GM12875 (cell line): ENCODE data around the gene CXCL14.

ENCODE experiments used
- H3K4me3 ChIP-seq: one replicate; pipeline ENCODE4 v1.5.1; 2011; ENCODE audit warnings: low read depth, low read length, control low read depth
- CTCF ChIP-seq: IDR thresholded peaks from 2 replicates; pipeline ENCODE4 v1.5.1; 2011; ENCODE audit warnings: low read depth, mild to moderate bottlenecking, control low read depth, inconsistent platforms, low read length, moderate library complexity, borderline replicate concordance; ENCODE audit not compliant: insufficient read depth

Gene CXCL14

DNA sequence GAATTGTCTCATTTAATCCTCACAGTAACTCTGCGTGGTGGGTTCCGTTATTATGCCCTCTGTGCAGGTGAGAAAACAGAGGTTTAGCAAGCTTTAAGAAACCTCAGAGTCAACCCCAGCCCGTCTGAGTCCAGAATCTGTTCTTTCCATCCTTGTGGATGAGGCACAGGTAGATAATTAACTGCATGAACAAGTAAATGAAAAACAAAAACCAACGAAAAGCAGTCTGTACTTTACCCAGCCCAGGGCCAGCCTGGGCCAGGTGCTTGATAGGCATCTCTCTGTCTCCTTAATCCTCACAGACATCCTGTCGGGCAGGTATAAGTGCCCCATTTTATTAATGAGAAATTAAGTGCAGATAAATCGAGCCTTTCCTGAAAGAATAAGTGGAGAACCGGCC is 25.3 kb upstream of the CXCL14 start:
- no peak overlapping the region for H3K4me3 ChIP-seq
- TF ChIP-seq CTCF: no peak

- no peak for TF ChIP-seq CTCF
- H3K4me3 ChIP-seq: no peak overlapping the region
These were observed 24.3 kb upstream of the CXCL14 start for GRCh38 chr5:135602882-135603721.

DNA sequence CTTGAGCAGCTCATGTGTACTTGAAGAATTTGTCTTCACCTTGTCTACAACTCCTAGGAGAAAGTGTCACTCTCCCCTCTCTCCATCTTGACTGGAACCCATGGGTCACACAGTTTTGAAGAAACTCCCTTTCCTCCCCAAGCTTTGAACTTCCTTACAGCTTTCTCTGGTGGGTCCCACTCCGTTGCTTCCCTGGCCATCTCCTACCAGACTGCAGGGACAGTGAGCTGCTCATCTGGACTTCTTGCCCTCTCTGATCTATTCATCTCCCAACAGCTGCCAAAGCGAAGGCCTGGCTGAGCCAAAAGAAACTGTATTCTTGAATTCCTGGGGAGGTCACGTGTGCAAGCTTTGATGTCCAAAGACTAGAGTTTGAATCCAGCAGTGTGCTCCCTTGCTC is 22.7 kb upstream of the CXCL14 start:
- no peak for TF ChIP-seq CTCF
- no peak overlapping the region for H3K4me3 ChIP-seq

GRCh38 chr5:135600971-135601381 is 22.2 kb upstream of the CXCL14 start:
- TF ChIP-seq CTCF: no peak
- H3K4me3 ChIP-seq: no peak overlapping the region

- H3K4me3 ChIP-seq: no peak overlapping the region
- TF ChIP-seq CTCF: no peak
These were observed 21.4 kb upstream of the CXCL14 start for GRCh38 chr5:135600152-135600570.

DNA sequence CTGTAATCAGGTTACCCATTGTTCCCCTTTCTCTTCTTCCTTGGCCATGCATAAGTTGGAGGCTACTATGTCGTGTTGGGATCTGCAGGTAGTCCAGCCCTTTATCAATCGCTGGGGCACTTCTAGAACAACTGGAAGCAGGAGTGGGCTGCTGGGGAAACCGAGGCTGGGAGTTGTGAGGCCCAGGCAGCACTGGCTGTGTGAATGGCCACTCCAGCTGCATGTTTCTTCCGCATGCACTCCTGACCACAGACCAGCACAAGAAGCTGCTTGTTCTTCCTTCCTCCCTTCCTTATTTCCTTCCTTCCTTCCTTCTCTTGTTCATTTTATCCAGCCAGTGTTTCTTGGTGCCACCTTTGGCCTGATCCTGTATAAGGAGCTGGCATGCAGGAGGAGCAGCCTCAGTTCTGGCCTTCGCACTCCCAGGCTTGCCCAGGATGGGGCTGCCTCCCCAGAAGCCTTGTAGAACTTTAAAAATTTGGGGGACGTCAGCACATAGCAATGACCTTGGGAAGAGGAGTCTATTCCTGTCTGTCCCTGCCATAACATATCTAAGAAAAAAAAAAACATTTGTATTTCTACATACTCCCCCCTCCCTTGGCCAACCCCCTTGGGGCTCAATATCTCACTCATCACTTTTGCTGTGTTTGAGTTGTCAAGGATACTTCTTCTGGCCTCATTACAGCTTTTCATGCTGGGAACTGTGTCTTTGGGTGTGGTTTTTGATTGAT is 20.8 kb upstream of the CXCL14 start:
- H3K4me3 ChIP-seq: no peak overlapping the region
- no peak for TF ChIP-seq CTCF
